GM12878 (cell line): ENCODE measurements around the gene LAMC3. TPM values are rescaled to one million over a fixed set of nuclear protein-coding genes. Genes with fewer than 3 reads are reported as not detected.

Source experiments
- ATAC-seq: fragments of 200-7000 bp; cut with Tn5 transposase; 3 replicates; pipeline ENCODE4 v1.9.1; 2020; ENCODE audit warnings: mild to moderate bottlenecking, moderate library complexity
- BruUV-seq: library from RNA; stranded (reverse); fragments of 400-500 nt; replicated peaks from 2 replicates; lab custom pipeline; 2021; lab: Mats Ljungman, UMichigan
- CTCF ChIA-PET: fragments of 300-600 bp; sonication (Branson Sonifier 250); formaldehyde crosslinking; extraction: SDS; loops from one replicate; lab custom pipeline; 2021; ENCODE audit warnings: inconsistent platforms; lab: Yijun Ruan, JAX
- POLR2A ChIA-PET: fragments of 350-600 bp; formaldehyde crosslinking; extraction: SDS; loops from one replicate; lab custom pipeline; 2021; ENCODE audit warnings: inconsistent platforms; lab: Charles Lee
- RAD21 ChIA-PET: fragments of 300-600 bp; sonication (Branson Sonifier 250); formaldehyde crosslinking; loops from one replicate; lab custom pipeline; 2023; ENCODE audit warnings: antibody characterized with exemption; ENCODE audit not compliant: unreplicated experiment; lab: Charles Lee
- SMC1A ChIA-PET: fragments of 300-600 bp; sonication (Branson Sonifier 250); formaldehyde crosslinking; loops from one replicate; lab custom pipeline; 2023; ENCODE audit not compliant: unreplicated experiment, uncharacterized antibody; lab: Charles Lee
- DNase-seq: peaks from one replicate; pipeline ENCODE4 v3.0.0-alpha.2; 2011; ENCODE audit warnings: low read depth, low spot score
- FAIRE-seq: peaks from 3 replicates; lab custom pipeline; 2011; peaks lifted over from hg19 to GRCh38; lab: Jason Lieb, UNC
- H2AFZ ChIP-seq: 2 replicates; pipeline ENCODE4 v1.6.0; 2011; ENCODE audit warnings: low read depth, low read length, control low read depth; ENCODE audit not compliant: control insufficient read depth
- H3K27ac ChIP-seq: 2 replicates; pipeline ENCODE4 v1.5.1; 2011; ENCODE audit warnings: control low read depth; ENCODE audit not compliant: control insufficient read depth, insufficient read depth
- H3K27me3 ChIP-seq, 2 experiments: replicated peaks in 1 of 2; 2 replicates each; pipeline versions ENCODE4 v1.6.0 to v1.6.1; 2011; ENCODE audit warnings: low read length in 1 of 2; ENCODE audit not compliant: control insufficient read depth in 2 of 2, insufficient read depth in 2 of 2
- H3K36me3 ChIP-seq, 2 experiments: 2 replicates each; pipeline ENCODE4 v1.5.1; 2011; ENCODE audit warnings: low read length in 1 of 2; ENCODE audit not compliant: control insufficient read depth in 2 of 2, insufficient read depth in 2 of 2
- H3K4me1 ChIP-seq: 2 replicates; pipeline ENCODE4 v1.6.1; 2011; ENCODE audit warnings: mild to moderate bottlenecking, low read length, moderate library complexity, mixed read lengths; ENCODE audit not compliant: control insufficient read depth, insufficient read depth
- H3K4me2 ChIP-seq: 2 replicates; pipeline ENCODE4 v1.6.0; 2011; ENCODE audit warnings: control low read depth; ENCODE audit not compliant: control insufficient read depth, insufficient read depth
- H3K4me3 ChIP-seq: fragments of 200-600 bp; sonication (generic); 2 replicates; pipeline ENCODE4 v1.5.1; 2016
- H3K79me2 ChIP-seq: 2 replicates; pipeline ENCODE4 v1.6.0; 2011; ENCODE audit warnings: low read length; ENCODE audit not compliant: control insufficient read depth, insufficient read depth
- H3K9ac ChIP-seq: 2 replicates; pipeline ENCODE4 v1.8.0; 2011; ENCODE audit warnings: low read length, control low read depth, mixed read lengths; ENCODE audit not compliant: control insufficient read depth, insufficient read depth
- H3K9me3 ChIP-seq: replicated peaks from 3 replicates; pipeline ENCODE4 v1.5.1; 2011; ENCODE audit warnings: mild to moderate bottlenecking, low read length; ENCODE audit not compliant: control insufficient read depth, insufficient read depth
- H4K20me1 ChIP-seq: 2 replicates; pipeline ENCODE4 v1.6.0; 2011; ENCODE audit not compliant: control insufficient read depth, insufficient read depth
- CHD2 ChIP-seq: IDR thresholded peaks from 2 replicates; pipeline ENCODE4 v1.6.1; 2011; ENCODE audit warnings: low read depth, low read length, improper control_type of control experiment, borderline replicate concordance
- EZH2 ChIP-seq: IDR thresholded peaks from 2 replicates; pipeline ENCODE4 v1.6.1; 2012; ENCODE audit warnings: low read depth, mild to moderate bottlenecking, control low read depth, inconsistent platforms, low read length, borderline replicate concordance; ENCODE audit not compliant: control insufficient read depth
- FOS ChIP-seq: IDR thresholded peaks from 3 replicates; pipeline ENCODE4 v1.6.1; 2011; ENCODE audit warnings: borderline replicate concordance; ENCODE audit not compliant: insufficient read length; ENCODE audit errors: extremely low read depth
- MLLT1 ChIP-seq: fragments of 450-650 bp; IDR thresholded peaks from 2 replicates; pipeline ENCODE4 v1.6.1; 2016; ENCODE audit warnings: mild to moderate bottlenecking
- MXI1 ChIP-seq: fragments of 150-350 bp; IDR thresholded peaks from 2 replicates; pipeline ENCODE4 v1.6.1; 2011; ENCODE audit warnings: low read depth, mild to moderate bottlenecking, inconsistent platforms, low read length, improper control_type of control experiment
- SIX5 ChIP-seq: IDR thresholded peaks from 2 replicates; pipeline ENCODE4 v1.6.1; 2011; ENCODE audit warnings: mild to moderate bottlenecking, low read depth, low read length, moderate library complexity; ENCODE audit not compliant: severe bottlenecking
- SMARCA5 ChIP-seq: fragments of 450-650 bp; IDR thresholded peaks from 2 replicates; pipeline ENCODE4 v1.6.1; 2017; ENCODE audit warnings: mild to moderate bottlenecking
- ZNF217 ChIP-seq: fragments of 450-650 bp; IDR thresholded peaks from 2 replicates; pipeline ENCODE4 v1.6.1; 2017; ENCODE audit warnings: antibody characterized with exemption, mild to moderate bottlenecking
- ZZZ3 ChIP-seq: IDR thresholded peaks from 2 replicates; pipeline ENCODE4 v1.6.1; 2011; ENCODE audit warnings: low read depth; ENCODE audit not compliant: control insufficient read depth, insufficient read length
- WGBS: methylation state at CpG from one replicate; pipeline ENCODE4 v1.1.6; 2016; ENCODE audit warnings: low lambda C conversion rate; ENCODE audit not compliant: insufficient replicate concordance, insufficient coverage; ENCODE audit errors: missing lambda C conversion rate; 5-methylcytosine and 5-hydroxymethylcytosine counted together
- in situ Hi-C: fragments of 300-500 bp; cut with MboI; formaldehyde crosslinking; loops from 9 replicates; pipeline ENCODE4 v1.14.3; 2018; ENCODE audit warnings: mixed read lengths
- intact Hi-C: fragments of 100-400 bp; cut with micrococcal nuclease; formaldehyde crosslinking; loops from one replicate; pipeline ENCODE4 v1.14.2; 2022; ENCODE audit not compliant: unreplicated experiment
- polyA plus RNA-seq, 11 experiments: library from polyadenylated mRNA; depleted of rRNA in 4 of 11; unstranded in 6 of 11; stranded (reverse) in 5 of 11; fragments of >200 nt; fragmentation: Nextera tagmentation in 4 of 11; fragmentation: Illumina TruSeq in 1 of 11; extraction: Ambion mirVana in 4 of 11; extraction: Trizol in 1 of 11; gene quantifications; 1 replicate in 1 of 11; 2 replicates in 10 of 11; pipeline versions ENCODE4 v1.2.1 to v1.2.3, GENCODE V29; 2011 to 2016; ENCODE audit warnings: inconsistent platforms in 2 of 11, missing spikeins in 2 of 11, low read depth in 1 of 11
- total RNA-seq, 4 experiments: library from RNA; depleted of rRNA in 3 of 4; stranded (reverse); fragments of >200 nt in 3 of 4; fragmentation: Illumina TruSeq in 1 of 4; extraction: Trizol in 1 of 4; gene quantifications; 2 replicates each; pipeline versions ENCODE4 v1.2.1 to v1.2.3, GENCODE V29; 2013 to 2021
- TF ChIP-seq, protein P1 (sequence below): fragments of 450-650 bp; IDR thresholded peaks from 2 replicates; pipeline ENCODE4 v1.6.1; 2018; ENCODE audit warnings: mild to moderate bottlenecking, low read depth, moderate library complexity; ENCODE audit not compliant: partially characterized antibody
- TF ChIP-seq, protein P2 (sequence below): IDR thresholded peaks from 2 replicates; pipeline ENCODE4 v1.6.1; 2011; ENCODE audit warnings: mild to moderate bottlenecking, low read depth, low read length, moderate library complexity; ENCODE audit not compliant: insufficient replicate concordance

LAMC3 gene
- total and polyA plus RNA-seq, 10 of the 15 experiments (the other 5 are each of a cell fraction or from before 2014, with no cell fraction given): under 0.01 to 0.08 TPM; not detected in 8

DNA sequence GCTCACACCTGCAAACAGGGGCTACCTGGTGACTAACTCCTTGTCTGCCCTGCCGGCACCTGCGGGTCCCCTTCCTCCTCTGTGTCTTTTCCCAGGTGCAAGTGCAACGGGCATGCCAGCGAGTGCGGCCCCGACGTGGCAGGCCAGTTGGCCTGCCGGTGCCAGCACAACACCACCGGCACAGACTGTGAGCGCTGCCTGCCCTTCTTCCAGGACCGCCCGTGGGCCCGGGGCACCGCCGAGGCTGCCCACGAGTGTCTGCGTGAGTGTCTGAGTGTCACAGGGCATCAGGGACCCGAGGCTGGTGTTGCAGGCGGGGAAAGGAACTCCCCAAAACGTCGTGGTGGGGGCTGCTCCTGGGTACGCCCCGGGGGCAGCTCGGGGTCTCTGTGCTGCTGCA is 27.1 kb downstream of the LAMC3 start:
- H3K27ac ChIP-seq: no peak overlapping the region
- FAIRE-seq: no peak
- in situ Hi-C loops (no loop called here), intact Hi-C loops (no loop called here)
- no peaks in the 10 kb centered on the region for H4K20me1 ChIP-seq
- no peak overlapping the region for H2AFZ ChIP-seq
- BruUV-seq: no TSS peak
- H3K9me3 ChIP-seq: no peaks in the 10 kb centered on the region
- TF ChIP-seq MXI1: no peak
- no peak for TF ChIP-seq MLLT1
- TF ChIP-seq, protein P1, sequence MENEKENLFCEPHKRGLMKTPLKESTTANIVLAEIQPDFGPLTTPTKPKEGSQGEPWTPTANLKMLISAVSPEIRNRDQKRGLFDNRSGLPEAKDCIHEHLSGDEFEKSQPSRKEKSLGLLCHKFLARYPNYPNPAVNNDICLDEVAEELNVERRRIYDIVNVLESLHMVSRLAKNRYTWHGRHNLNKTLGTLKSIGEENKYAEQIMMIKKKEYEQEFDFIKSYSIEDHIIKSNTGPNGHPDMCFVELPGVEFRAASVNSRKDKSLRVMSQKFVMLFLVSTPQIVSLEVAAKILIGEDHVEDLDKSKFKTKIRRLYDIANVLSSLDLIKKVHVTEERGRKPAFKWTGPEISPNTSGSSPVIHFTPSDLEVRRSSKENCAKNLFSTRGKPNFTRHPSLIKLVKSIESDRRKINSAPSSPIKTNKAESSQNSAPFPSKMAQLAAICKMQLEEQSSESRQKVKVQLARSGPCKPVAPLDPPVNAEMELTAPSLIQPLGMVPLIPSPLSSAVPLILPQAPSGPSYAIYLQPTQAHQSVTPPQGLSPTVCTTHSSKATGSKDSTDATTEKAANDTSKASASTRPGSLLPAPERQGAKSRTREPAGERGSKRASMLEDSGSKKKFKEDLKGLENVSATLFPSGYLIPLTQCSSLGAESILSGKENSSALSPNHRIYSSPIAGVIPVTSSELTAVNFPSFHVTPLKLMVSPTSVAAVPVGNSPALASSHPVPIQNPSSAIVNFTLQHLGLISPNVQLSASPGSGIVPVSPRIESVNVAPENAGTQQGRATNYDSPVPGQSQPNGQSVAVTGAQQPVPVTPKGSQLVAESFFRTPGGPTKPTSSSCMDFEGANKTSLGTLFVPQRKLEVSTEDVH: no peak
- no peak for TF ChIP-seq FOS
- TF ChIP-seq EZH2: no peak
- no peak for TF ChIP-seq ZZZ3
- no peak for TF ChIP-seq ZNF217
- TF ChIP-seq SMARCA5: no peak
- TF ChIP-seq SIX5: no peak
- TF ChIP-seq CHD2: no peak
- TF ChIP-seq, protein P2, sequence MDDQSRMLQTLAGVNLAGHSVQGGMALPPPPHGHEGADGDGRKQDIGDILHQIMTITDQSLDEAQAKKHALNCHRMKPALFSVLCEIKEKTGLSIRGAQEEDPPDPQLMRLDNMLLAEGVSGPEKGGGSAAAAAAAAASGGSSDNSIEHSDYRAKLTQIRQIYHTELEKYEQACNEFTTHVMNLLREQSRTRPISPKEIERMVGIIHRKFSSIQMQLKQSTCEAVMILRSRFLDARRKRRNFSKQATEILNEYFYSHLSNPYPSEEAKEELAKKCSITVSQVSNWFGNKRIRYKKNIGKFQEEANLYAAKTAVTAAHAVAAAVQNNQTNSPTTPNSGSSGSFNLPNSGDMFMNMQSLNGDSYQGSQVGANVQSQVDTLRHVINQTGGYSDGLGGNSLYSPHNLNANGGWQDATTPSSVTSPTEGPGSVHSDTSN: no peak
- ChIA-PET SMC1A (no interaction called here), RAD21 (interaction anchor here (1.1 kb wide), 1 partner anchor 10 kb away, joined by 3 read pairs; no protein-coding TSS in a partner anchor), CTCF (interaction anchor here (2.6 kb wide), 1 partner anchor 11 kb away, joined by 7 read pairs; no protein-coding TSS in a partner anchor), POLR2A (no interaction called here)
- ATAC-seq: no peak
- no peaks in the 10 kb centered on the region for H3K4me1 ChIP-seq
- no peak overlapping the region for H3K4me3 ChIP-seq
- H3K79me2 ChIP-seq: no peaks in the 10 kb centered on the region
- no peak overlapping the region for H3K9ac ChIP-seq
- WGBS: 52% methylated on average over 24 of the region's 24 CpGs
- no peak overlapping the region for H3K4me2 ChIP-seq
- no peaks in the 10 kb centered on the region for H3K36me3 ChIP-seq
- peaks cover 0 to 4% of the 10 kb centered on the region in 2 experiments; a peak in 3 of 4 replicates for H3K27me3 ChIP-seq
- DNase-seq: no peak
